ENCODE results near the gene HBZ.

GRCh38 chr16:104355-104754, 48.1 kb upstream of the HBZ start:
- TF ChIP-seq EP300 (IDR thresholded peaks at IDR 0.05) (no peak), CTCF (IDR thresholded peaks at IDR 0.05) (no peak), POLR2A (IDR thresholded peaks at IDR 0.05) (no peak), POLR2AphosphoS5 (IDR thresholded peaks at IDR 0.05) (no peak)

All from sigmoid colon (tissue), 4 donors.